AG09309 (cell line): ENCODE measurements around the gene CXCL14.

Experiments
- DNase-seq: peaks from one replicate; pipeline ENCODE4 v3.0.0-alpha.2; 2010; ENCODE audit warnings: low read depth
- H3K4me3 ChIP-seq: 2 replicates; pipeline ENCODE4 v1.5.1; 2011; ENCODE audit warnings: mild to moderate bottlenecking, low read depth, low read length, moderate library complexity; ENCODE audit not compliant: control insufficient read depth
- CTCF ChIP-seq: IDR thresholded peaks from 2 replicates; pipeline ENCODE4 v1.5.1; 2011; ENCODE audit warnings: mild to moderate bottlenecking, low read depth, low read length, inconsistent platforms; ENCODE audit not compliant: insufficient read depth, control insufficient read depth; ENCODE audit errors: missing control alignments

CXCL14 gene

DNA sequence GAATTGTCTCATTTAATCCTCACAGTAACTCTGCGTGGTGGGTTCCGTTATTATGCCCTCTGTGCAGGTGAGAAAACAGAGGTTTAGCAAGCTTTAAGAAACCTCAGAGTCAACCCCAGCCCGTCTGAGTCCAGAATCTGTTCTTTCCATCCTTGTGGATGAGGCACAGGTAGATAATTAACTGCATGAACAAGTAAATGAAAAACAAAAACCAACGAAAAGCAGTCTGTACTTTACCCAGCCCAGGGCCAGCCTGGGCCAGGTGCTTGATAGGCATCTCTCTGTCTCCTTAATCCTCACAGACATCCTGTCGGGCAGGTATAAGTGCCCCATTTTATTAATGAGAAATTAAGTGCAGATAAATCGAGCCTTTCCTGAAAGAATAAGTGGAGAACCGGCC is 25.3 kb upstream of the CXCL14 start:
- no peak for TF ChIP-seq CTCF
- H3K4me3 ChIP-seq = no peak overlapping the region
- DNase-seq = no peak

DNA sequence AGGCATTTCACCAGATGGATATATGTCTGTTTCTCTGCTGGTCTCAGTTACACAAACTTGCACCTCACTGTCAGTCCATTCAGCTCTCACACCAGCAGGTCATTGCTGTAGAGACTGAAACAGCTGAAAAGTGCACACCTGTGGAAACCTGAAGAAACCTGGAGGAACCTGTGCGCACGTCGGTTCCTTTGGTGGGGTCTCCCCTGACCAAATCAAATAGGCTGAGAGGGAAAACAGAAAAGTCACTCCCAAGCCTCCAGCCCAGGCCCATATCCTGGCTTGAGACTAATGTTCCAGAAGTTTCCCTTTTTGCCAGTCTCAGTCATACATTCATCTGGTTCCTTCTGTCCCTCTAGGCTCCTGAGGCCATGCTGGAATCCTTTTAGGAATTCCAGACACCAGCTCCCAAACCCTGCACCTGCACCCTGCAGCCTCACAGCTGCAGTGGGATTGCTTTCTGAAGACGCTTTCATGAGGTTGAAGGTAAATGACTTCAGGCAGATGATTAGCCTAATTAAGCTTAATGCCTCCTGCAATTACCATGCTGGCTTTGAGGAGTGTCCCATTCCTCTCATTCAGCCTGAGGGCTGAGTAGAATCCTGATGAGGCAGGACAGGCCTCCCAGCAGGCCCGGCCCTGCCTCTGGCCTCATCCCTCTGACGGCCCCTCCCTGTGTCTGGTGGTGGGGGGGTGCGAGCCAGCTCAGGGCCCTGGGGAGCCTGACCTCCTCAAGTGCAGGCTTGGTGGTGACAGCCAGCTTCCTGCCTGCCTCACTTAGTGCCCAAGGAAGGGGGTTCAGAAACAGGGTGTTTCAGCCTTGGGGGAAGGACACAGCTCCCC is 24.3 kb upstream of the CXCL14 start:
- TF ChIP-seq CTCF = no peak

DNA sequence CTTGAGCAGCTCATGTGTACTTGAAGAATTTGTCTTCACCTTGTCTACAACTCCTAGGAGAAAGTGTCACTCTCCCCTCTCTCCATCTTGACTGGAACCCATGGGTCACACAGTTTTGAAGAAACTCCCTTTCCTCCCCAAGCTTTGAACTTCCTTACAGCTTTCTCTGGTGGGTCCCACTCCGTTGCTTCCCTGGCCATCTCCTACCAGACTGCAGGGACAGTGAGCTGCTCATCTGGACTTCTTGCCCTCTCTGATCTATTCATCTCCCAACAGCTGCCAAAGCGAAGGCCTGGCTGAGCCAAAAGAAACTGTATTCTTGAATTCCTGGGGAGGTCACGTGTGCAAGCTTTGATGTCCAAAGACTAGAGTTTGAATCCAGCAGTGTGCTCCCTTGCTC is 22.7 kb upstream of the CXCL14 start:
- no peak overlapping the region for H3K4me3 ChIP-seq
- DNase-seq = no peak
- no peak for TF ChIP-seq CTCF

More for the DNA sequence above, 24.3 kb upstream of the CXCL14 start:
- no peak overlapping the region for H3K4me3 ChIP-seq
- DNase-seq = no peak

GRCh38 chr5:135600971-135601381 is 22.2 kb upstream of the CXCL14 start:
- no peak for TF ChIP-seq CTCF
- H3K4me3 ChIP-seq = no peak overlapping the region
- no peak for DNase-seq

GRCh38 chr5:135600152-135600570 is 21.4 kb upstream of the CXCL14 start:
- no peak for TF ChIP-seq CTCF
- DNase-seq = no peak
- H3K4me3 ChIP-seq = no peak overlapping the region

- no peak for DNase-seq
- TF ChIP-seq CTCF = no peak
- no peak overlapping the region for H3K4me3 ChIP-seq
Observed at GRCh38 chr5:135599421-135600151, 20.8 kb upstream of the CXCL14 start.
